H1 (cell line): ENCODE results near the gene FREM1. TPM values are rescaled to one million over a fixed set of nuclear protein-coding genes. Genes with fewer than 3 reads are reported as not detected.

Experiments used
- BCL11A ChIP-seq, 2 experiments: IDR thresholded peaks; one replicate each; pipeline ENCODE4 v1.6.1; 2011; ENCODE audit warnings: low read depth in 2 of 2, low read length in 2 of 2, mild to moderate bottlenecking in 2 of 2
- CHD2 ChIP-seq: IDR thresholded peaks from 2 replicates; pipeline ENCODE4 v1.6.1; 2012; ENCODE audit warnings: low read length, improper control_type of control experiment
- EZH2 ChIP-seq: fragments of 200-600 bp; sonication (generic); IDR thresholded peaks from 2 replicates; pipeline ENCODE4 v1.7.1; 2012; ENCODE audit warnings: low read depth, mild to moderate bottlenecking, moderate library complexity, low read length, inconsistent platforms; ENCODE audit not compliant: severe bottlenecking
- MAFK ChIP-seq: IDR thresholded peaks from 2 replicates; pipeline ENCODE4 v1.6.1; 2012; ENCODE audit warnings: low read depth, mild to moderate bottlenecking, improper control_type of control experiment, low read length
- NRF1 ChIP-seq: IDR thresholded peaks from 2 replicates; pipeline ENCODE4 v1.6.1; 2011; ENCODE audit warnings: mild to moderate bottlenecking, low read depth, low read length, improper control_type of control experiment
- POLR2AphosphoS5 ChIP-seq: IDR thresholded peaks from 2 replicates; pipeline ENCODE4 v1.6.1; 2011; ENCODE audit warnings: low read depth, low read length
- RAD21 ChIP-seq, 2 experiments: IDR thresholded peaks in 1 of 2; conservative IDR thresholded peaks in 1 of 2; 2 replicates each; pipeline ENCODE4 v1.6.1; 2011; ENCODE audit warnings: low read depth in 2 of 2, low read length in 2 of 2, improper control_type of control experiment in 1 of 2, inconsistent platforms in 1 of 2, mild to moderate bottlenecking in 1 of 2, moderate library complexity in 1 of 2
- SIRT6 ChIP-seq: IDR thresholded peaks from one replicate; pipeline ENCODE4 v1.7.1; 2012; ENCODE audit warnings: low read length, inconsistent platforms
- SP1 ChIP-seq: IDR thresholded peaks from 2 replicates; pipeline ENCODE4 v1.6.1; 2011; ENCODE audit warnings: low read depth, low read length
- SUZ12 ChIP-seq: fragments of 200-600 bp; sonication (generic); IDR thresholded peaks from 2 replicates; pipeline ENCODE4 v1.6.1; 2012; ENCODE audit warnings: mild to moderate bottlenecking, inconsistent platforms, low read length, moderate library complexity, mixed read lengths
- polyA plus RNA-seq, 7 experiments: library from polyadenylated mRNA; depleted of rRNA in 3 of 7; stranded (reverse) in 5 of 7; unstranded in 2 of 7; fragments of >200 nt in 5 of 7; fragments of 200-250 nt in 2 of 7; gene quantifications; 1 replicate in 5 of 7; 2 replicates in 1 of 7; 4 replicates in 1 of 7; pipeline versions ENCODE4 v1.2.1 to v1.2.3, GENCODE V29; 2011 to 2013; ENCODE audit warnings: missing spikeins in 2 of 7, mixed read lengths in 2 of 7
- total RNA-seq: library from RNA; stranded (reverse); fragmentation: NEBNext Ultra II Directional; extraction: Animal tissue kit (Norgen Biotek cat#: 25700); gene quantifications from 2 replicates; pipeline ENCODE4 v1.2.1, GENCODE V29; 2021
- TF ChIP-seq, protein P1 (sequence below): fragments of 300-600 bp; sonication (generic); IDR thresholded peaks from 2 replicates; pipeline ENCODE4 v1.7.1; 2012; ENCODE audit warnings: low read length, moderate library complexity, mild to moderate bottlenecking, inconsistent platforms; ENCODE audit not compliant: insufficient replicate concordance

The FREM1 gene
- total and polyA plus RNA-seq, 2 of the 8 experiments (the other 6 are each of a cell fraction or from before 2014, with no cell fraction given), result 2.6 to 3.1 TPM

DNA sequence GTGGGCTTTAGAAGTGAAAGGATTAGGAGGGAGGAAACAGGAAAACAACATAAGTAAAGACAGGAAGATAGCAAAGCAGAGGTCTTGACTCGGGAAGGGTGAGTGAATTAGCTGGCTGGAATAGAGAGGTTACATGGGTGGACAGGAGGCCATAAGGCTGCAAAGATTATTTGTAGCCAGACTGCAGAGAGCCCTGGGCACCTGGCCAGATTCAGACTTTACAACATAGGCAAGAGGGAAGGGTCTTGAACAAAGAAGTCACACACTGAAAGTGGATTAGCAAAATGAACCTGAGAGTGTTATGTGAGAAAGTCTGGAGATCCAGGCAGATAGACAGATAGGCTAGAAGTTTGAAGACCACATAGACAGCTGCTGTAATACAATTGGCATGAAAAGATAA is 158.0 kb downstream of the FREM1 start (continued):
- TF ChIP-seq, protein P1, sequence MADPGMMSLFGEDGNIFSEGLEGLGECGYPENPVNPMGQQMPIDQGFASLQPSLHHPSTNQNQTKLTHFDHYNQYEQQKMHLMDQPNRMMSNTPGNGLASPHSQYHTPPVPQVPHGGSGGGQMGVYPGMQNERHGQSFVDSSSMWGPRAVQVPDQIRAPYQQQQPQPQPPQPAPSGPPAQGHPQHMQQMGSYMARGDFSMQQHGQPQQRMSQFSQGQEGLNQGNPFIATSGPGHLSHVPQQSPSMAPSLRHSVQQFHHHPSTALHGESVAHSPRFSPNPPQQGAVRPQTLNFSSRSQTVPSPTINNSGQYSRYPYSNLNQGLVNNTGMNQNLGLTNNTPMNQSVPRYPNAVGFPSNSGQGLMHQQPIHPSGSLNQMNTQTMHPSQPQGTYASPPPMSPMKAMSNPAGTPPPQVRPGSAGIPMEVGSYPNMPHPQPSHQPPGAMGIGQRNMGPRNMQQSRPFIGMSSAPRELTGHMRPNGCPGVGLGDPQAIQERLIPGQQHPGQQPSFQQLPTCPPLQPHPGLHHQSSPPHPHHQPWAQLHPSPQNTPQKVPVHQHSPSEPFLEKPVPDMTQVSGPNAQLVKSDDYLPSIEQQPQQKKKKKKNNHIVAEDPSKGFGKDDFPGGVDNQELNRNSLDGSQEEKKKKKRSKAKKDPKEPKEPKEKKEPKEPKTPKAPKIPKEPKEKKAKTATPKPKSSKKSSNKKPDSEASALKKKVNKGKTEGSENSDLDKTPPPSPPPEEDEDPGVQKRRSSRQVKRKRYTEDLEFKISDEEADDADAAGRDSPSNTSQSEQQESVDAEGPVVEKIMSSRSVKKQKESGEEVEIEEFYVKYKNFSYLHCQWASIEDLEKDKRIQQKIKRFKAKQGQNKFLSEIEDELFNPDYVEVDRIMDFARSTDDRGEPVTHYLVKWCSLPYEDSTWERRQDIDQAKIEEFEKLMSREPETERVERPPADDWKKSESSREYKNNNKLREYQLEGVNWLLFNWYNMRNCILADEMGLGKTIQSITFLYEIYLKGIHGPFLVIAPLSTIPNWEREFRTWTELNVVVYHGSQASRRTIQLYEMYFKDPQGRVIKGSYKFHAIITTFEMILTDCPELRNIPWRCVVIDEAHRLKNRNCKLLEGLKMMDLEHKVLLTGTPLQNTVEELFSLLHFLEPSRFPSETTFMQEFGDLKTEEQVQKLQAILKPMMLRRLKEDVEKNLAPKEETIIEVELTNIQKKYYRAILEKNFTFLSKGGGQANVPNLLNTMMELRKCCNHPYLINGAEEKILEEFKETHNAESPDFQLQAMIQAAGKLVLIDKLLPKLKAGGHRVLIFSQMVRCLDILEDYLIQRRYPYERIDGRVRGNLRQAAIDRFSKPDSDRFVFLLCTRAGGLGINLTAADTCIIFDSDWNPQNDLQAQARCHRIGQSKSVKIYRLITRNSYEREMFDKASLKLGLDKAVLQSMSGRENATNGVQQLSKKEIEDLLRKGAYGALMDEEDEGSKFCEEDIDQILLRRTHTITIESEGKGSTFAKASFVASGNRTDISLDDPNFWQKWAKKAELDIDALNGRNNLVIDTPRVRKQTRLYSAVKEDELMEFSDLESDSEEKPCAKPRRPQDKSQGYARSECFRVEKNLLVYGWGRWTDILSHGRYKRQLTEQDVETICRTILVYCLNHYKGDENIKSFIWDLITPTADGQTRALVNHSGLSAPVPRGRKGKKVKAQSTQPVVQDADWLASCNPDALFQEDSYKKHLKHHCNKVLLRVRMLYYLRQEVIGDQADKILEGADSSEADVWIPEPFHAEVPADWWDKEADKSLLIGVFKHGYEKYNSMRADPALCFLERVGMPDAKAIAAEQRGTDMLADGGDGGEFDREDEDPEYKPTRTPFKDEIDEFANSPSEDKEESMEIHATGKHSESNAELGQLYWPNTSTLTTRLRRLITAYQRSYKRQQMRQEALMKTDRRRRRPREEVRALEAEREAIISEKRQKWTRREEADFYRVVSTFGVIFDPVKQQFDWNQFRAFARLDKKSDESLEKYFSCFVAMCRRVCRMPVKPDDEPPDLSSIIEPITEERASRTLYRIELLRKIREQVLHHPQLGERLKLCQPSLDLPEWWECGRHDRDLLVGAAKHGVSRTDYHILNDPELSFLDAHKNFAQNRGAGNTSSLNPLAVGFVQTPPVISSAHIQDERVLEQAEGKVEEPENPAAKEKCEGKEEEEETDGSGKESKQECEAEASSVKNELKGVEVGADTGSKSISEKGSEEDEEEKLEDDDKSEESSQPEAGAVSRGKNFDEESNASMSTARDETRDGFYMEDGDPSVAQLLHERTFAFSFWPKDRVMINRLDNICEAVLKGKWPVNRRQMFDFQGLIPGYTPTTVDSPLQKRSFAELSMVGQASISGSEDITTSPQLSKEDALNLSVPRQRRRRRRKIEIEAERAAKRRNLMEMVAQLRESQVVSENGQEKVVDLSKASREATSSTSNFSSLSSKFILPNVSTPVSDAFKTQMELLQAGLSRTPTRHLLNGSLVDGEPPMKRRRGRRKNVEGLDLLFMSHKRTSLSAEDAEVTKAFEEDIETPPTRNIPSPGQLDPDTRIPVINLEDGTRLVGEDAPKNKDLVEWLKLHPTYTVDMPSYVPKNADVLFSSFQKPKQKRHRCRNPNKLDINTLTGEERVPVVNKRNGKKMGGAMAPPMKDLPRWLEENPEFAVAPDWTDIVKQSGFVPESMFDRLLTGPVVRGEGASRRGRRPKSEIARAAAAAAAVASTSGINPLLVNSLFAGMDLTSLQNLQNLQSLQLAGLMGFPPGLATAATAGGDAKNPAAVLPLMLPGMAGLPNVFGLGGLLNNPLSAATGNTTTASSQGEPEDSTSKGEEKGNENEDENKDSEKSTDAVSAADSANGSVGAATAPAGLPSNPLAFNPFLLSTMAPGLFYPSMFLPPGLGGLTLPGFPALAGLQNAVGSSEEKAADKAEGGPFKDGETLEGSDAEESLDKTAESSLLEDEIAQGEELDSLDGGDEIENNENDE, result no peak
- TF ChIP-seq MAFK (no peak), SP1 (no peak), POLR2AphosphoS5 (no peak), CHD2 (no peak), EZH2 (no peak), BCL11A (IDR thresholded peaks at IDR 0.05; ENCODE audit: low read depth in 2 of 2, low read length in 2 of 2) (no peak), SUZ12 (no peak), RAD21 (IDR thresholded peaks at IDR 0.05 in 1 of 2, conservative IDR thresholded peaks at IDR 0.05 in 1 of 2; ENCODE audit: low read depth in 2 of 2, low read length in 2 of 2) (no peak), NRF1 (no peak), SIRT6 (no peak)
